NCI-H1092 treated with DMSO at 0.1 percent for 48 hours (cell line): ENCODE data around the gene DGKD.

Source experiments
- DNase-seq: peaks from one replicate; lab custom pipeline; 2025; lab: John Stamatoyannopoulos, UW

The DGKD gene

DNA sequence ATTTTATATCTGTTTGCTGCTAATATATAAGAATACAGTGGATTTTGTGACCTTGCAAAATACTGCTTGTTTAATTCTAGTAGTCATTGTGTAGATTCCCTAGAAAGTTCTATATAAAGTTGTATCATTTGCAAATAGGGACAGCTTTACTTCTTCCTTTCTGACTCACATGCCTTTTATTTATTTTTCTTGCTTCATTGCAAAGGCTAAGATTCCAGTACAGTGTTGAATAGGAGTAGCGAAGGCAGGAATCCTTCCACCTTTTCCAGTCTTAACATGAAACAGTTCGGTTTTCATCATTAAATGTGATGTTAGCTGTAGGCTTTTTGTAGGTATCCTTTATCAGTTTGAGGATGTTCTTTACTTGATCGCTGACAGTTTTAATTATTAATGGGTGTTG is 58.1 kb downstream of the DGKD start:
- no peak for DNase-seq

DNA sequence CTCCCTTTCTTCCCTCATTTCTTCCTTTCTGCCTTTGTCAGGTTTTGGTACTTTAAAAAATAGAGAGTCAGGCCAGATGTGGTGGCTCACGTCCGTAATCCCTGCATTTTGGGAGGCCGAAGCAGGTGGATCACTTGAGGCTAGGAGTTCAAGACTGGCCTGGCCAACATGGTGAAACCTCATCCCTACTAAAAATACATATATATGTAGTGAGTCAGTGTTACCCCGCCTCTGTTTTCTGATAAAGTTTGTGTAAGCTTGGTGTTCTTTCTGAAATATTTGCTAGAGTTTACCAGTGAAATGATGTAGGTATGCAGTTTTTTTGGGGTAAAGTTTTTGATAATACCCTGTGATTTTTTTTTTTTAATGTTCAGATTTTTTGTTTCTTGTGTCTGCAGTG is 58.8 kb downstream of the DGKD start:
- DNase-seq: no peak

DNA sequence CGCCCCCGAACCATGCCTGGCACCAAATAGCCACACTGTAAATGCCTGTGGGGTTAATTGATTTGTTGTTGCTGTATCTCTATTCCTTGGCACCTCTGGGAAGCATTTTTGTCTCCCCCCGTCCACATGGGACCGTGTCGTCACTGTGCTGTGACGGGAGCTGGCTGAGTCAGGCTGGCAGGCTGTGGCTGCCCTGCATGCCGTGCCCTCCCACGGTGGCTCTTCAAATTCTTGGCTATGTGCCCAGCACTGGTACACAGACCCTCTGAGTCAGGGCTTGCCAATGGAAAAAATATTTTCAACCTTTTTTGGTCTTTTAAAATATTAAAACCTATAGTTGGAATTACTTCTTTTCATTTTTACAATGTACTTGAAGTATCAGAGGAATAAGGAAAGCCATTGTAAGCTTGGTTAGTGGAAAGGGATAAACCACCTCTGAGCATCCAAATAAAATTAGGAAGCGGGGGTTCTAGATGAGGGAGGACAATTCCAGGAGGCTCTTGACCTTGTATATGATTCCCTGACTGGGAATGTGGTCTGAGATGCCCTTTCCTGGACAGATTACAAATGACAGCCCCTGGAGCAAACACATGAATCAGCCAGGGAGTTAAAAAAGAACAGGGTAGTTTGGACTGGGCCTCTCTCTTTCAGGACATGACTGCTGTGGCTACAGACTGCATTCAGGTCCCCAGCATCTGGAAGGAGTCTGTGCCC is 59.4 kb downstream of the DGKD start:
- DNase-seq: peak; percentile 58

DNA sequence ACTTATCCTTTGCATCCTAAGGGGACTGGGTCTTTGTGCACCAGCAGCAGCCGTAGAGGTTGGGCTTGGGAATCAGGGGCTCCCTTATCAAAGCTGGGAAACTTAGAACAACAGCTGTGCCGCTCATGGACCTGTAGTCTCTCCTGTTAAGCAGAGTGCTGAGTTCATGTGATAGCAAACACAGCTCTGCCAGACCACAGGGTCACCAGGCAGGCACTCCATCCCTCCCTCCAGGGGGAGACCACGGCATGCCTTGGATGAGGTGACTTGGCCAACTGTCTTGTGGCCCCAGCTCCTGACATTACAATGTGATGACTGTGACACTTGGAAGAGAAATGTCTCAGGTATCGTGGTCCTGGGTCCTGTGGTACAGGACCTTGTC is 60.0 kb downstream of the DGKD start:
- no peak for DNase-seq

DNA sequence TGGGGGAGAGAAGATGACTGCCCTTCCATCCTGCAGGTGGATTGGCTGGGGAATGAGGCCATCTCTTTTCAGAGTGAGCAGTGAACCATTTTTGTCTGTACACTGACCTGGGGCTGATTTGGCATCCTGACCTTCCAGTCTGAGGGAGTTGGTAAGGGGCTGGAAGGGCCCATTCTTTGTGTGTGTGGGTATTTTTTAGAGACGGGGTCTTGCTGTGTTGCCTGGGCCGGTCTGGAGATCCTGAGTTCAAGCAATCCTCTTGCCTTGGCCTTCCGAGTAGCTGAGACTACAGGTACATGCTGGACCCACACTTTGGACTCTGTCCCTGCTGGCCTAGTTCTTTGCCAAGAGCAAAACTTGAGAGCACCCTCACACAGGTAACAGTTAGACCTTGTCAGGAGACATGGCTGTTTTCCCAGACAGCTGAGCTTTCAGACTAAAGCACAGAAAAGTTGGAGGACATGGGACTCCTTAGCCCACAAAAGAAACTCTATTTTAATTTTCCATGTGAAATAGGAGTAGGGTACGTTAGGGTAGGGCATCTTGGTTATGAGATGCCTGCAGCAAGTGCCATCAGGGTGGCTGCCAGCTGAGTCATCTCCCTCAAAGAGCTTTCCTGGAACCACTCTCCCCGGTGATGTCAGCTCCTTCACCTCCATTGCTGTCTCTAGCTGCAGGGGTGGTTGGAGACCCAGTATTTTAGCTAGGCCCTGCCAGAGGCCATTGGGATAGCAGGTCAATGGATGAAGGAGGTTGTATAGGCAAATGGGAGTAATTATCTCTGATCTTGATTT is 60.7 kb downstream of the DGKD start:
- no peak for DNase-seq

DNA sequence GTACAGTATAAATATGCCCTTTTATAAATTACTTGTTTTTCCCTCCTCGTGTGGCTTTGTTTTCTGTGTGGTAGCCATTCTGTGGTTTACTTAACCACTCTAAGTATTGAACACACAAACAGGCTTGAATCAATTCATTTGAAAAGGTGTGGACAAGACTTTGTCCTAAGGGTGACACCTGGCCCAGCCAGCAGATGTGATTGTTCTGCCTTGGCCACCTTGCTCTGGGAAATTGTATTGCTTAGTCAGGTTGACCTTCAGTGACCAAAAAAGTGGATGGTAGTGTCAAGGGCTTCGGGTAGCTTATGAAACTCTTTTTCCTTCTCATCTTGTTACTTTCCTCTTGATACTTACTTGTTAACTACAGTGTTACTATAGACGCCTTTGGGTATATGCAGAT is 61.9 kb downstream of the DGKD start:
- no peak for DNase-seq

DNA sequence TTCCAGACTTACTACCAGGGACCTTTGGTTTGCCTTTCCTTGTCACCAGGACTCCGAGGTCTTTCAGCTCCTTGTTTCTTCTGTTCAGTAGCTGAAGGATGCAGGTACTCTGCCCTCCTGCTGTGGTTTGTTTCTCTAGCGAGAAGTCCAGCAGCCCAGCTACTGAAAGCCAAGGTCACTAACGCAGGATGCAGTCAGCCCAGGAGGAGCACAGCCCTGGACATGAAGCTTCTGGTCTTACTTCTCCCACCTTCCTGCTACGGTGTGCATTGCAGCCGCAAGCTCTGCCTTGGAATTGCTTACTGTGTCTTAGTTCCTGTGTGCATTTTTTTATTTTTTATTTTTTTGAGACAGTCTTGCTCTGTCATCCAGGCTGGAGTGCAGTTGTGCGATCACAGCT is 62.4 kb downstream of the DGKD start:
- DNase-seq: no peak

DNA sequence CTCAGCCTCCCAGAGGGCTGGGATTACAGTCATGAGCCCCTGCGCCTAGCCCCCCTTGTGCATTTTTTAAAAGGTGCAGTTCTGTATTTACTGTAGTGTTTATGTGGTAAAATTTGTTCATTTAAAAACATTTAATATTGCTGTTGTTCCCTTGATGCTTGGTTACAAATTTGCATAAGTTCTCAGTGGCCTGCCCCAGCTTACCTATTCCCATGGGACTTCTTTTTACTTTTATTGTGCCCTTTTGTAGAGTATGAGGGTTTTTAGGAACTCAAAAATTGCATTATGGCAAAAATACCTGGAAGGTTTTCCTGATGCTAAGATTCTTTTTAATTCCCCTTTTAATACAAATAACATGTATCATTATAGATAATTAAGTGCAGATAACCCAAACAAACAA is 63.0 kb downstream of the DGKD start:
- no peak for DNase-seq

DNA sequence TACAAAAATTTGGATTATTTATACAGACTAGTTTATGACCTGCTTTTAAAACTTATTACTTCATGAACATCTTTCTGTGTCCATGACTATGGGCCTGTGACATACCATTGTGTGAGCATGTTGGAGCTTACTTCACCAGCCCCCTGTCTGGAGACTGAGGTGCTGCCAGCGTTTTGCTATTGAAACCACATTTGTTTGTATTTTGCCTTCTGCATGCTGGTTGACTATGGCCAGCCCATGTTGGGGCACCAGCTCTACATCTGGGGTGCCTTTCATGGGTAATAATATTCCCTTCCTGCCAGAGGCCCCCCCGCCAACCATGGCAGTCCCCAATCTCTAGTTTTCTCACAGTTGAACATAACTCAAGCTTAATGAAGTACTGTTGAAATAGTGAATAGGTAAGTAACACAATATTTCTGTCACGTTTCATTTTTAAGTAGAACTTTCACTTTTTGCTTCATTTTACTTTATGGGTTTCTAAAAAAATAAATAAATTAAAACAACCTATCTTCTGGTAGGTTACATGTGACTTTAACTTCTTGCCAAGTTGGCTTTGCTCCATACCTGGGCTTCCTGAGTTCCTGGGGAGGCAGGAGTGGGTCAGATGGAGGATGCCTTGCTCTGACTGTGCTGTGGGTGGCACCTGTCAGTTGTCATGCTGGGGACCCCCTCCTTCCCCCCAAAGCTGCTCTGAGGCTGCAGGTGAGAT is 63.9 kb downstream of the DGKD start:
- DNase-seq: no peak

DNA sequence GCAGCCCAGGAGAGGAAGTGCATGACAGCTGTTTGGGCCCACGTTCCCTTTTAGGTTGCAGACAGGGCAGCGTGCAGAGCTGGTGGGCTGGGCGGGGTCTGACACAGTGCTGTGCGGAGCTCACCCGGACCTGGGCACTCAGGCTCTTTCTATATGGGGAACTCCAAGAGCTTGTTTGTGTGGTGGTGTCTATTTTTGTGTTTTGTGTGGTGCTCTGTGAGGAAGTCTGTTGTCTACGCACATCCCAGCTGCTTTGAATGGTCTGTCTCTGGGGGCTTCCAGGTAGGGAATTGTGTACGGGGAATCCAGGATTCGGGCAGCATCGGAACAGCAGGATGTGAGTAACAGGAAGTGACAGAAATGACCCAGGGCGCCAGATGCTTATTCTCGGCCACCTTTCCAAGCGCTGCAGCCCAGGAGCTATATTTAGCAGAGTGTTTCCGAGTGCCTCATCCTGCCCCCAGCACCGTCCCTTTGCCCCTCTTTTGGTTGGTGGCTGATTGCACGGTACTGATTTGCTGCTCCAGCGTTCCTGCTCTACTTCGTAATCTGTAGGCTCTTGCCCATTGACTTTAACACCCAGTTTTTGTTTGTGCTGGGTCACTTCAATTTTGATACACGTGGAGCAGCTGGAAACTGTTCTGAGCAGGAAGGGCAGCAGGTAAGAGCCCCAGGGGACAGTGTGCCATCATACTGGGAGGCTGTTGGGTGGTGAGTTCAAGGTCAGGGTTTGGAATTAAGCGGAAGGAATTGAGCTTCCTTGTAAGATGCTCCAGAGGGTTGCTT is 64.7 kb downstream of the DGKD start:
- DNase-seq: no peak

DNA sequence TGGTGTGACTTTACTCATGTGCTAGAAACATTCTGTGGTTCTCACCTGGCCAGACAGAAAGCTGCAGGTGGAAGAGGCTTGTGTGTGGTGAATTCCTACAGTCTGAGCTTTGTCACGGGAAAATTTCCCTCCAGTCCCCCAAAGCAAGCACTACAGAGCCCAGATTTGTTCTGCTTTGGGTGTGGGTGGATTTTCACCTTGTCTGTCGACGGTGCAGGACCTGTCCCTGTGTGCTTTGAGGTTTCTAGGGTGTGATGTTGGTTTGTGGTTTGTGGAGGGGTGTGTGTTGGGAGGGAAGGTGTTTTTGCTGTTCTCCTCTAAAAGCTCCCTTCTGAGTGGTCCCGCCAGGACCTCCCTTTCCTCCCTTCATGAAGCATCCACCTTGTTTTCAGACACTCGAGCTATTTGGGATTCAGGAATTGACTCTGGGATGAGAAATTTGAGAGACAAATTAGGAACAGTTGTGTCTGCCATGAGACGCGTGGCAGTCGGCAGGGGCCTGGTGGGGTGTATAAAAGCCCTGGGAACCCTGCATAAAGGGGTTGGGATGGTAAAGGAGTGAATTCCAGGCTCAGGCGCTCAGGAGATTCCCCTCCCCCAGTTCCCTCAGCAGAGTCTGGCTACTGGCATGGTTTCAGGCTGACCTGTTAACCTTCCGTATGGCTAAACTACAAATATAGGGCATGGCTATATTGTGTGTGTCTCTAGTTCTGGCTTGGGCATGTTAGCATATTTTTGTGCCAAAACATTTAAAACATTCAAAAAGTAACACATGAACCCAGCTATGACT is 65.5 kb downstream of the DGKD start:
- no peak for DNase-seq

DNA sequence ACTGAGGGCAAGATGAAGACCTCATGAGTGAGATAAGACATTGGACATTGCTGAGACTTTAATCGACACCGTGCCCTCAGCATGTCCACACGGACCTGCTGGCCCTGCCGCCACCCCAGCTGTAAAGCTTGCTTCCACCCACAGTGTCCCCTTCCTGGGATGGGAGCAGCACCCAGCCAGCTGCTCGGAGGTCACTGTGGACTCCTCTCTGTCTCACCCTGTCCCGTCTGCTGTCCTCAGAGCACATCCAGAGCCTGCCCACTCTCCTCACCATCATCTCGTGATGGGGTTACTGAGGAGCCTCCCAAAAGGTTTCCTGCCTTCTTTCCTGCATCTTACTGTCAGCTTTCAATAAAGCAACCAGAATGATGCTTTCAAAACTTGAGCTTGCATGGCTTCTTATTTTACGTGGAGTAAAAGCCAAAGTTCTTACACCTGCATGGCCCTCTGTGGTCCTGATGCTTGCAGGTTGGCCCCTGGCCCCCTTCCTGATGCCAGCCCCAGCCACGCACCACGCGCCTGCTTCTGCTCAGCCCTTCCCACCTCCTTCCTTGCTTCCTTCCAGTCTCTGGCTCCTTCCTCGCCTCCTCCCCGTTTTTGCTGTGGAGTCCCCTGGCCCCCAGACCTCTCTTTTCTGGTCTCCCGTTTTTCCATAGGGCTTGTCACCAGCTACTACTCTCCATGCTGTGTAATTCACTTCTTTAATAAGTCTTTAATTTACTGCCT is 67.0 kb downstream of the DGKD start:
- DNase-seq: no peak

DNA sequence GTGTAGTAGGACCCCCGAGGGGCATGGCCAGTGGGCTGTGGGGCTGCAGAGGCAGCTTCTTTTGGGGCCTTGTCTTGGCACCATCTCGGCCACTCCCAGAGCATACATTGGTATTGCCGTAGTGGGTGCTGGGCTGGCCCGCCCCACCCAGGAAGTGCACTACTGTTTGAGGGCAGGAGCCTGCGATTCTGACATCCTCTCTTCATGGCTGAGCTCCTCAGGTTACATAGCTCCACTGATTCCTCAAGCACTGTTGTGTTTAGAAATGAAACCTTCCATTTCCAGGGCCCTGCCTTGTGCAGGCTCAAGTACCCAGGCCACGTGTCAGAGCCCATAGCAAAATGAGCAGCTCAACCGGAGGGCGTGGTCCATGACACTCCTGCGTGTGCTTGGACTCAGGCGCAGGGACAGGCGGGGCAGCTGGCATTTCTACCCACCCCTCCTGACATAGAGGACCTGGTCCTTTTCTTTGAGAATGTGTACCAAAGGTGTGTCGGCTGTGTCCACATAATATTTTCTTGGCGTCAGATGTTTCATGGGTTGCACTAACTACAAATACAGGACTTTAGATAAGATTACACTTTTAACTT is 67.9 kb downstream of the DGKD start:
- no peak for DNase-seq

DNA sequence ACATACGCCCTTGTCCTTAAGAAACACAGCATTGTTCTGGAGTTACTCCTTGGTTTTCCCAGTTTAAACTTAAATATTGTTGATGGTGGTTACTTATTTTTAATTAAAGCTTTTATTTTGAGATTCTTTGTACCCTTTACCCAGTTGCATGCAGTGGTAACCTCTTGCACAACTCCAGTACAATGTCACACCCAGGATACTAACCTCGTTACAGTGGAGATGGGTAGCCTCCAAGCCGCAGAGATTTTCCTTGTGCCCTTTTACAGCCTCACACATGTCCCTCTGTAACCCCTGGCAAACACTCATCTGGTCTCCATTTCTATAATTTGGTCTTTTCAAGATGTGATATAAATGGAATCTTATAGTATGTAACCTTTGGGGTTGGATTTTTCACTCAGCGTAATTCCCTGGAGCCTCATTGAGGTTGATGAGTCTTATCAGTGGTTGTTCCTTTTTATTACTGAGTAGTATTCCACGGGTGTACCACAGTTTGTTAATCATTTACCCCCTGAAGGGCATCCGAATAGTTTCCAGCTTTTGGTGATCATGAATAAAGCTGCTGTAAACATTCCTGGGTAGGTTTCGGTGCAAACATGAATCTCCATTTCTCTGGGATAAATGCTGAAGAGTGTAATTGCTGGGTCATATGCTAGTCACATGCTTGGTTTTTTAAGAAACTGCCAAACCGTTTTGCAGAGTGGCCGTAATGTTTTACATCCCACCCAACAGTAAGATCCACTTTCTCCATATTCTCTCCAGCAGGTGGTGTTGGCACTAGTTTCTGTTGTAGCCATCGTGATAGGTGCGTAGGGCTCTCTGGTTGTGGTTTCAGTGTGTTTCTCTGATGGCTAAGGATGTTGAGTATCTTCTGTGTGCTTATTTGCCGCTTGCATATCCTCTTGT is 68.6 kb downstream of the DGKD start:
- DNase-seq: no peak

DNA sequence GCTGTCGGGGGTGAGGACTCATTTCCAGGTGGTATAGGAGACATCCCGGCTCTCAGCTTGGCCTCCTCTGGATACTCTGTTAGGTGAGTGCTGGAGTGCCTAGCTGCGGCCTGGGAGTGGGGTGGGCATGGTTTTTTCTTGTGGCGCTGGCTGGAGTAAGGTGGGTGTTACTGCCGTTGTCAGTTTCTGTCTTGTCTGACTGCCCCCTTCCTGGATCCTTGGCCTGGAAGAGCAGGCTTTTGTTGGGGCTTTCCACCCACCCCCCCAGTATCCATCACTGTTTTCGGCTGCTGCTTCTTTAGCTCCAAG is 69.2 kb downstream of the DGKD start:
- no peak for DNase-seq

DNA sequence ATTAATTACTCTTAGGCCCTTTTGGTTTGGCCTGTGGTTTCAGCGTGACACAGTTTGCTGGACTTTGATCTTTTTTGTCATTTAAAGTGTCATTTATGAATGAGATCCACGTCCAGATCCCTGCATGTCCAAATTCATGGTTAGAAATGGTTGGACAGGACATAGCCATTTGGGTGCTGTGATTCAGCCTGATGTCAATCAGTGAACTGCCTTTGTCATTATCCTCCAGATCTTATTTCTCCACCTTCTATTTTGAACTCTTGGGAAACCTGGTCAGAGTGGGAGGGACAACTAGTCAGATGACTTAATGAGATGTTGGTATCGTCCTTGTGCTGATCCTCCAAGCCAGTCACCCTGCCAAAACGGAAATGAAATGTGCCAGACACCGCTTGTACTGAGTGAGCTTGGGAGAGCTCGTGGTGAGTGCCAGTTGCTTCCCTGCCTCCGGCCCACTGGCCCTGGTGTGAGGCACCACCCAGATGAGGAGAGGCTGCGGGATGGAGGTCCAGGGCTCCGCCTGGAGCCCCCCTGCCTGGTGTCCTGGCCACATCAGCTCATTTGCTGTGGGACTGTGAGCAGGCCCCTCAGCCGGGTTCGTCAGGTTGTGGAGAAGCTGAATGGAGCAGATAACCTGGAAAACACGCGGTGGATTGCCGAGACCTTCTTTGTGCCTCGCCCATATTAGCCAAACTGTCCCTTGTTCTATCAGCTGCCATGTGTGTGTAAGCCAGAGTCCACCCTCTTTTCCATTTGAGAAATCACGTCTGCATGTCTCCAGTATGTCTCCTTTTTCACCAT is 70.1 kb downstream of the DGKD start:
- no peak for DNase-seq

DNA sequence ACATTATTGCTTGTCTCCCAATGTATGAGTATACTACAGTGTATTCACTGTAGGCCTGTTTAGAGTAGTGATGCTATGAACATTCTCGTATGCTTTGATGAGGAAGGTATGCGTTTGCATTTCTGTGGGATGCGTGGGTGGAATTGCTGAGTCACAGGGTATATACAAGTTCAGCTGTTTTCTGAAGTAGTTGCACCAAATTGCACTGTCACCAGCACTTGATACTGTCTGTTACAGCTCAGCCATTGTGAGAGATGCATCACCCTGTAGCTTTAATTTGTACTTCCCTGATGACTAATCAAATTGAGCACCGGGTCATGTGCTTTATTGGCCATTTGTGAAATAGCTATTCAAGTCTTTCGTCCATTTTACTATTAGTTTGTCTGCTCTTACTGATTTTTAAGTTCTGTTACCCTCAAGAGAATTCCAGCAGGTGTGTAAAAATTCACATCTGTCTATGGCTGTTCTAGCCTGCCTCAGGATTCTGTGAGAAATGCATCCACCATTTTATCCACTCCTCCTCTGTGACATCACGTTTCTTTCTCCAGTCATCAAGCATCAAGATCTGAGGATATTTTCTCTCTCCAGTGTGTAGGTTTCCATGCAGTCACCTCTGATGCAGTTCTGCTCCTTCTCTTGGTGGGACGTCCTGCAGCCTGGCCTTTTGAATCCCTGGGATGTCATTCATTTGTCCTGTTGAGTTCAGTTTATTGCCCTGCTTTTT is 72.5 kb downstream of the DGKD start:
- no peak for DNase-seq

DNA sequence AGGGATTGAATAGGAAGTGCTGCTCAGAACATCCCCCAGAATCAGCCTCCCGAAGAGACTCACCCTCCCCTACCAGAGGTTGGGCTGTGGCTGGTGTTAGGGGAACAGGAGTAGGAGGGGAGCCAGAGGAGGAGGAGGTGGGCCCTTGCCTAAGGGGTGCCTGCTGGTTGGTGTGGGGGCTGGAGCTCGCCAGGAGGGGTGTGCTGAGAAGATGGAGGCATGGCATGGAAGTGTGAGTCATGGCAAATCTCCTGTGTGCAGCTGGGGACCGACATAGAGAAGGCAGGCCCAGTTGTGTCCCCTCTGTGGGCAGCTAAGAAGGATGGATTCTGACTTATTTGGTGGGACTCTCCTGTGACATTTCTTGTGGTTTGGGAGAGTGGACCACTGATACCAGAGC is 73.7 kb downstream of the DGKD start:
- no peak for DNase-seq
